Astrocyte (in vitro differentiated cells and primary cell): ENCODE results near the gene EXD3. TPM values are rescaled to one million over a fixed set of nuclear protein-coding genes. Genes with fewer than 3 reads are reported as not detected.
A peak's percentile ranks its signal among the peaks of the same experiment; 100 is the strongest.

Experiments used
- DNase-seq: peaks from one replicate; pipeline ENCODE4 v3.0.0-alpha.2; 2010; ENCODE audit warnings: low read depth
- FAIRE-seq: peaks from 2 replicates; lab custom pipeline; 2011; peaks lifted over from hg19 to GRCh38; lab: Jason Lieb, UNC
- H2AFZ ChIP-seq: 2 replicates; pipeline ENCODE4 v1.6.0; 2012; ENCODE audit warnings: low read depth, low read length, inconsistent platforms
- H3K27ac ChIP-seq: 2 replicates; pipeline ENCODE4 v1.5.1; 2011; ENCODE audit warnings: low read depth, low read length, inconsistent platforms
- H3K27me3 ChIP-seq: 2 replicates; pipeline ENCODE4 v1.6.0; 2011; ENCODE audit warnings: low read length, inconsistent platforms; ENCODE audit not compliant: insufficient read depth
- H3K36me3 ChIP-seq: 2 replicates; pipeline ENCODE4 v1.5.1; 2011; ENCODE audit warnings: low read length, inconsistent platforms; ENCODE audit not compliant: insufficient read depth
- H3K4me1 ChIP-seq: 2 replicates; pipeline ENCODE4 v1.5.1; 2011; ENCODE audit warnings: low read length, inconsistent platforms; ENCODE audit not compliant: insufficient read depth
- H3K4me2 ChIP-seq: 2 replicates; pipeline ENCODE4 v1.6.0; 2012; ENCODE audit warnings: low read length, inconsistent platforms
- H3K4me3 ChIP-seq: 2 replicates; pipeline ENCODE4 v1.5.1; 2011; ENCODE audit warnings: low read depth, mild to moderate bottlenecking, low read length, inconsistent platforms; ENCODE audit not compliant: insufficient read depth
- H3K79me2 ChIP-seq: 2 replicates; pipeline ENCODE4 v1.6.0; 2012; ENCODE audit warnings: mild to moderate bottlenecking, low read length, inconsistent platforms; ENCODE audit not compliant: insufficient read depth
- H3K9ac ChIP-seq: 2 replicates; pipeline ENCODE4 v1.6.0; 2012; ENCODE audit warnings: mild to moderate bottlenecking, low read length, inconsistent platforms
- H3K9me3 ChIP-seq: 2 replicates; pipeline ENCODE4 v1.5.1; 2012; ENCODE audit warnings: low read depth, mild to moderate bottlenecking, low read length, inconsistent platforms; ENCODE audit not compliant: insufficient read depth
- H4K20me1 ChIP-seq: 2 replicates; pipeline ENCODE4 v1.6.0; 2012; ENCODE audit warnings: low read length, inconsistent platforms; ENCODE audit not compliant: insufficient read depth
- H3K27ac Mint-ChIP-seq: one replicate; pipeline ENCODE4 v1.8.0; 2021; ENCODE audit warnings: mild to moderate bottlenecking, mixed read lengths; ENCODE audit not compliant: unreplicated experiment
- H3K27me3 Mint-ChIP-seq: one replicate; pipeline ENCODE4 v1.8.0; 2021; ENCODE audit warnings: low read depth, mixed read lengths; ENCODE audit not compliant: unreplicated experiment
- H3K36me3 Mint-ChIP-seq: one replicate; pipeline ENCODE4 v1.8.0; 2021; ENCODE audit warnings: low read depth, mixed read lengths; ENCODE audit not compliant: unreplicated experiment
- H3K4me1 Mint-ChIP-seq: one replicate; pipeline ENCODE4 v1.8.0; 2021; ENCODE audit warnings: low read depth, mixed read lengths; ENCODE audit not compliant: unreplicated experiment
- H3K4me3 Mint-ChIP-seq: one replicate; pipeline ENCODE4 v1.8.0; 2021; ENCODE audit warnings: mild to moderate bottlenecking, moderate library complexity, mixed read lengths; ENCODE audit not compliant: unreplicated experiment
- H3K9me3 Mint-ChIP-seq: one replicate; pipeline ENCODE4 v1.8.0; 2021; ENCODE audit warnings: mild to moderate bottlenecking, mixed read lengths; ENCODE audit not compliant: unreplicated experiment
- CTCF ChIP-seq: IDR thresholded peaks from 2 replicates; pipeline ENCODE4 v1.5.1; 2011; ENCODE audit warnings: low read depth, mild to moderate bottlenecking, inconsistent platforms, low read length, moderate library complexity; ENCODE audit not compliant: insufficient read depth
- EZH2 ChIP-seq: IDR thresholded peaks from 2 replicates; pipeline ENCODE4 v1.6.1; 2012; ENCODE audit warnings: mild to moderate bottlenecking, low read length, inconsistent platforms; ENCODE audit not compliant: insufficient read depth
- total RNA-seq: library from RNA; stranded (reverse); gene quantifications from 2 replicates; pipeline ENCODE4 v1.2.1, GENCODE V29; 2021

The EXD3 gene
- total RNA-seq, 1 donor from 2014 or later: 8.5 TPM

GRCh38 chr9:137319739-137320551, 103.0 kb downstream of the EXD3 start:
- Histone ChIP-seq H3K79me2 (no peaks in the 10 kb centered on the region), H3K4me1 (peaks cover 7% of the 10 kb centered on the region), H3K36me3 (no peaks in the 10 kb centered on the region), H3K9me3 (no peaks in the 10 kb centered on the region), H3K9ac (no peak overlapping the region), H3K27me3 (no peaks in the 10 kb centered on the region), H4K20me1 (no peaks in the 10 kb centered on the region), H3K4me3 (no peak overlapping the region), H3K27ac (no peak overlapping the region), H3K4me2 (no peak overlapping the region), H2AFZ (no peak overlapping the region)
- peaks cover 5% of the 10 kb centered on the region for H3K27me3 Mint-ChIP-seq
- H3K4me1 Mint-ChIP-seq: no peaks in the 10 kb centered on the region
- TF ChIP-seq EZH2: no peak
- TF ChIP-seq CTCF: no peak
- no peak overlapping the region for H3K4me3 Mint-ChIP-seq
- no peak overlapping the region for H3K27ac Mint-ChIP-seq
- H3K36me3 Mint-ChIP-seq: peaks cover 2% of the 10 kb centered on the region
- no peak for DNase-seq
- FAIRE-seq: no peak
- no peaks in the 10 kb centered on the region for H3K9me3 Mint-ChIP-seq

- Histone ChIP-seq H3K27ac (no peak overlapping the region), H3K27me3 (no peaks in the 10 kb centered on the region), H3K4me1 (peaks cover 7% of the 10 kb centered on the region), H3K9ac (no peak overlapping the region), H4K20me1 (no peaks in the 10 kb centered on the region), H3K4me2 (no peak overlapping the region), H3K4me3 (no peak overlapping the region), H3K36me3 (no peaks in the 10 kb centered on the region), H3K79me2 (no peaks in the 10 kb centered on the region), H2AFZ (no peak overlapping the region), H3K9me3 (no peaks in the 10 kb centered on the region)
- Mint-ChIP-seq H3K4me1 (no peaks in the 10 kb centered on the region), H3K9me3 (no peaks in the 10 kb centered on the region), H3K36me3 (peaks cover under 1% of the 10 kb centered on the region), H3K27ac (no peak overlapping the region), H3K4me3 (no peak overlapping the region), H3K27me3 (peaks cover 3% of the 10 kb centered on the region)
- DNase-seq (no peak), FAIRE-seq (no peak)
- TF ChIP-seq CTCF: peak; percentile 3
- no peak for TF ChIP-seq EZH2
Observed at GRCh38 chr9:137319011-137319738, 103.8 kb downstream of the EXD3 start.

- Histone ChIP-seq H3K4me3 (no peak overlapping the region), H3K27ac (no peak overlapping the region), H4K20me1 (no peaks in the 10 kb centered on the region), H3K4me1 (peaks cover 7% of the 10 kb centered on the region), H3K36me3 (no peaks in the 10 kb centered on the region), H3K9me3 (no peaks in the 10 kb centered on the region), H3K9ac (no peak overlapping the region), H3K4me2 (no peak overlapping the region), H3K27me3 (no peaks in the 10 kb centered on the region), H2AFZ (no peak overlapping the region), H3K79me2 (no peaks in the 10 kb centered on the region)
- Mint-ChIP-seq H3K36me3 (no peaks in the 10 kb centered on the region), H3K27me3 (peaks cover 3% of the 10 kb centered on the region), H3K27ac (no peak overlapping the region), H3K4me3 (no peak overlapping the region), H3K9me3 (no peaks in the 10 kb centered on the region), H3K4me1 (no peaks in the 10 kb centered on the region)
- no peak for TF ChIP-seq CTCF
- TF ChIP-seq EZH2: no peak
- FAIRE-seq: no peak
- DNase-seq: no peak
Observed at GRCh38 chr9:137318602-137319001, 104.4 kb downstream of the EXD3 start.
